GM12878 (cell line): ENCODE measurements around the gene RNF220. TPM values are rescaled to one million over a fixed set of nuclear protein-coding genes. Genes with fewer than 3 reads are reported as not detected.

Source experiments
- ATAC-seq: fragments of 200-7000 bp; cut with Tn5 transposase; 3 replicates; pipeline ENCODE4 v1.9.1; 2020; ENCODE audit warnings: mild to moderate bottlenecking, moderate library complexity
- BruUV-seq: library from RNA; stranded (reverse); fragments of 400-500 nt; replicated peaks from 2 replicates; lab custom pipeline; 2021; lab: Mats Ljungman, UMichigan
- CTCF ChIA-PET: fragments of 300-600 bp; sonication (Branson Sonifier 250); formaldehyde crosslinking; extraction: SDS; loops from one replicate; lab custom pipeline; 2021; ENCODE audit warnings: inconsistent platforms; lab: Yijun Ruan, JAX
- POLR2A ChIA-PET: fragments of 350-600 bp; formaldehyde crosslinking; extraction: SDS; loops from one replicate; lab custom pipeline; 2021; ENCODE audit warnings: inconsistent platforms; lab: Charles Lee
- RAD21 ChIA-PET: fragments of 300-600 bp; sonication (Branson Sonifier 250); formaldehyde crosslinking; loops from one replicate; lab custom pipeline; 2023; ENCODE audit warnings: antibody characterized with exemption; ENCODE audit not compliant: unreplicated experiment; lab: Charles Lee
- SMC1A ChIA-PET: fragments of 300-600 bp; sonication (Branson Sonifier 250); formaldehyde crosslinking; loops from one replicate; lab custom pipeline; 2023; ENCODE audit not compliant: unreplicated experiment, uncharacterized antibody; lab: Charles Lee
- DNase-seq: peaks from one replicate; pipeline ENCODE4 v3.0.0-alpha.2; 2011; ENCODE audit warnings: low read depth, low spot score
- FAIRE-seq: peaks from 3 replicates; lab custom pipeline; 2011; peaks lifted over from hg19 to GRCh38; lab: Jason Lieb, UNC
- H2AFZ ChIP-seq: 2 replicates; pipeline ENCODE4 v1.6.0; 2011; ENCODE audit warnings: low read depth, low read length, control low read depth; ENCODE audit not compliant: control insufficient read depth
- H3K27ac ChIP-seq: 2 replicates; pipeline ENCODE4 v1.5.1; 2011; ENCODE audit warnings: control low read depth; ENCODE audit not compliant: control insufficient read depth, insufficient read depth
- H3K27me3 ChIP-seq, 2 experiments: replicated peaks in 1 of 2; 2 replicates each; pipeline versions ENCODE4 v1.6.0 to v1.6.1; 2011; ENCODE audit warnings: low read length in 1 of 2; ENCODE audit not compliant: control insufficient read depth in 2 of 2, insufficient read depth in 2 of 2
- H3K36me3 ChIP-seq, 2 experiments: 2 replicates each; pipeline ENCODE4 v1.5.1; 2011; ENCODE audit warnings: low read length in 1 of 2; ENCODE audit not compliant: control insufficient read depth in 2 of 2, insufficient read depth in 2 of 2
- H3K4me1 ChIP-seq: 2 replicates; pipeline ENCODE4 v1.6.1; 2011; ENCODE audit warnings: mild to moderate bottlenecking, low read length, moderate library complexity, mixed read lengths; ENCODE audit not compliant: control insufficient read depth, insufficient read depth
- H3K4me2 ChIP-seq: 2 replicates; pipeline ENCODE4 v1.6.0; 2011; ENCODE audit warnings: control low read depth; ENCODE audit not compliant: control insufficient read depth, insufficient read depth
- H3K4me3 ChIP-seq: fragments of 200-600 bp; sonication (generic); 2 replicates; pipeline ENCODE4 v1.5.1; 2016
- H3K79me2 ChIP-seq: 2 replicates; pipeline ENCODE4 v1.6.0; 2011; ENCODE audit warnings: low read length; ENCODE audit not compliant: control insufficient read depth, insufficient read depth
- H3K9ac ChIP-seq: 2 replicates; pipeline ENCODE4 v1.8.0; 2011; ENCODE audit warnings: low read length, control low read depth, mixed read lengths; ENCODE audit not compliant: control insufficient read depth, insufficient read depth
- H3K9me3 ChIP-seq: replicated peaks from 3 replicates; pipeline ENCODE4 v1.5.1; 2011; ENCODE audit warnings: mild to moderate bottlenecking, low read length; ENCODE audit not compliant: control insufficient read depth, insufficient read depth
- H4K20me1 ChIP-seq: 2 replicates; pipeline ENCODE4 v1.6.0; 2011; ENCODE audit not compliant: control insufficient read depth, insufficient read depth
- SP1 ChIP-seq: IDR thresholded peaks from one replicate; pipeline ENCODE4 v1.6.1; 2011; ENCODE audit warnings: low read depth, low read length
- YY1 ChIP-seq: IDR thresholded peaks from 2 replicates; pipeline ENCODE4 v1.6.1; 2011; ENCODE audit warnings: low read depth, mild to moderate bottlenecking, low read length
- WGBS: methylation state at CpG from one replicate; pipeline ENCODE4 v1.1.6; 2016; ENCODE audit warnings: low lambda C conversion rate; ENCODE audit not compliant: insufficient replicate concordance, insufficient coverage; ENCODE audit errors: missing lambda C conversion rate; 5-methylcytosine and 5-hydroxymethylcytosine counted together
- in situ Hi-C: fragments of 300-500 bp; cut with MboI; formaldehyde crosslinking; loops from 9 replicates; pipeline ENCODE4 v1.14.3; 2018; ENCODE audit warnings: mixed read lengths
- intact Hi-C: fragments of 100-400 bp; cut with micrococcal nuclease; formaldehyde crosslinking; loops from one replicate; pipeline ENCODE4 v1.14.2; 2022; ENCODE audit not compliant: unreplicated experiment
- polyA plus RNA-seq, 11 experiments: library from polyadenylated mRNA; depleted of rRNA in 4 of 11; unstranded in 6 of 11; stranded (reverse) in 5 of 11; fragments of >200 nt; fragmentation: Nextera tagmentation in 4 of 11; fragmentation: Illumina TruSeq in 1 of 11; extraction: Ambion mirVana in 4 of 11; extraction: Trizol in 1 of 11; gene quantifications; 1 replicate in 1 of 11; 2 replicates in 10 of 11; pipeline versions ENCODE4 v1.2.1 to v1.2.3, GENCODE V29; 2011 to 2016; ENCODE audit warnings: inconsistent platforms in 2 of 11, missing spikeins in 2 of 11, low read depth in 1 of 11
- total RNA-seq, 4 experiments: library from RNA; depleted of rRNA in 3 of 4; stranded (reverse); fragments of >200 nt in 3 of 4; fragmentation: Illumina TruSeq in 1 of 4; extraction: Trizol in 1 of 4; gene quantifications; 2 replicates each; pipeline versions ENCODE4 v1.2.1 to v1.2.3, GENCODE V29; 2013 to 2021
- TF ChIP-seq, protein P1 (sequence below), 3 experiments: IDR thresholded peaks in 2 of 3; conservative IDR thresholded peaks in 1 of 3; 2 replicates each; pipeline ENCODE4 v1.5.1; 2011; ENCODE audit warnings: low read depth in 3 of 3, low read length in 3 of 3, mild to moderate bottlenecking in 3 of 3, control low read depth in 2 of 3, moderate library complexity in 2 of 3, inconsistent platforms in 1 of 3, mixed read lengths in 1 of 3; ENCODE audit not compliant: control insufficient read depth in 2 of 3, insufficient read depth in 1 of 3; ENCODE audit errors: extremely low read depth in 1 of 3
- TF ChIP-seq, protein P2 (sequence below): fragments of 450-650 bp; IDR thresholded peaks from 2 replicates; pipeline ENCODE4 v1.6.1; 2016; ENCODE audit warnings: mild to moderate bottlenecking

RNF220 gene
- total and polyA plus RNA-seq, 10 of the 15 experiments (the other 5 are each of a cell fraction or from before 2014, with no cell fraction given), result 4.6 to 84.1 (median 53.7) TPM

DNA sequence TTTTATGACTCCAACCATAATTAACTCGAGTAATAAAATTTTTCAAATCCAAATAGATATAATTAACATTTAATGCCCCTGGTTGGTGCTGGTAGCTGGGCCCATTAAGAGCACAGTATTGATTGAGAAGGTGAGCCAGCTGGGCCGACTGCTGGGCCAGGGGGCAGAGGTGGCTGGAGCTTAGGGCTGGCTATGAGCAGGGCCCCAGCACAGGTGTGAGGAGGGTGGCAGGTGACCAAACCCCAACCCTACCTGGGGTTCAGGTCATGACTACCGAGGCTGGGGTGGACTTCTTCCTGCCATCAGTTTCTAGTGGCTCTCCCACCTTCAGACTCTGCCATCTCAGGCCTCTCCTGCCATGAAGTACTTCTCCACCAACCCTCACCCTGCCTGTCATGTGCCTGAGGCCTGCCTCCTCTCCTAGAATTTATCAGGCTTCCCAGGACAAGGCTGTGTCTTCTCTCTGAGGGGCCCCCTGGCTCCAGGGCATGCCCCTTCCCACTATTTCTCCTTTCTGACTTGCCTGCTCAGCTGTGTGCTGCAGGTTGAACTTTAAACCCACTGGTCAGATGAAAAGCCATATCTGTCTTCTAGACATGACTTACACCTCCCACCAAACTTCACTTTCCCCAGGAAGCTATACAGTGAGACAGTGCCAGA, 183.6 kb downstream of the RNF220 start:
- H4K20me1 ChIP-seq, result no peaks in the 10 kb centered on the region
- intact Hi-C loops (no loop called here), in situ Hi-C loops (no loop called here)
- FAIRE-seq (no peak), DNase-seq (no peak), ATAC-seq (no peak)
- BruUV-seq, result no TSS peak
- no peak overlapping the region for H3K27ac ChIP-seq
- ChIA-PET CTCF (interaction anchor here (0.6 kb wide), 1 partner anchor 1588 kb away, joined by 3 read pairs; no protein-coding TSS in a partner anchor), POLR2A (no interaction called here), RAD21 (no interaction called here), SMC1A (no interaction called here)
- TF ChIP-seq SP1 (no peak), YY1 (no peak)
- TF ChIP-seq, protein P1, sequence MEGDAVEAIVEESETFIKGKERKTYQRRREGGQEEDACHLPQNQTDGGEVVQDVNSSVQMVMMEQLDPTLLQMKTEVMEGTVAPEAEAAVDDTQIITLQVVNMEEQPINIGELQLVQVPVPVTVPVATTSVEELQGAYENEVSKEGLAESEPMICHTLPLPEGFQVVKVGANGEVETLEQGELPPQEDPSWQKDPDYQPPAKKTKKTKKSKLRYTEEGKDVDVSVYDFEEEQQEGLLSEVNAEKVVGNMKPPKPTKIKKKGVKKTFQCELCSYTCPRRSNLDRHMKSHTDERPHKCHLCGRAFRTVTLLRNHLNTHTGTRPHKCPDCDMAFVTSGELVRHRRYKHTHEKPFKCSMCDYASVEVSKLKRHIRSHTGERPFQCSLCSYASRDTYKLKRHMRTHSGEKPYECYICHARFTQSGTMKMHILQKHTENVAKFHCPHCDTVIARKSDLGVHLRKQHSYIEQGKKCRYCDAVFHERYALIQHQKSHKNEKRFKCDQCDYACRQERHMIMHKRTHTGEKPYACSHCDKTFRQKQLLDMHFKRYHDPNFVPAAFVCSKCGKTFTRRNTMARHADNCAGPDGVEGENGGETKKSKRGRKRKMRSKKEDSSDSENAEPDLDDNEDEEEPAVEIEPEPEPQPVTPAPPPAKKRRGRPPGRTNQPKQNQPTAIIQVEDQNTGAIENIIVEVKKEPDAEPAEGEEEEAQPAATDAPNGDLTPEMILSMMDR (IDR thresholded peaks at IDR 0.05 in 2 of 3, conservative IDR thresholded peaks at IDR 0.05 in 1 of 3; ENCODE audit: control insufficient read depth in 2 of 3, extremely low read depth in 1 of 3, insufficient read depth in 1 of 3, low read depth in 3 of 3, low read length in 3 of 3), result no peak
- TF ChIP-seq, protein P2, sequence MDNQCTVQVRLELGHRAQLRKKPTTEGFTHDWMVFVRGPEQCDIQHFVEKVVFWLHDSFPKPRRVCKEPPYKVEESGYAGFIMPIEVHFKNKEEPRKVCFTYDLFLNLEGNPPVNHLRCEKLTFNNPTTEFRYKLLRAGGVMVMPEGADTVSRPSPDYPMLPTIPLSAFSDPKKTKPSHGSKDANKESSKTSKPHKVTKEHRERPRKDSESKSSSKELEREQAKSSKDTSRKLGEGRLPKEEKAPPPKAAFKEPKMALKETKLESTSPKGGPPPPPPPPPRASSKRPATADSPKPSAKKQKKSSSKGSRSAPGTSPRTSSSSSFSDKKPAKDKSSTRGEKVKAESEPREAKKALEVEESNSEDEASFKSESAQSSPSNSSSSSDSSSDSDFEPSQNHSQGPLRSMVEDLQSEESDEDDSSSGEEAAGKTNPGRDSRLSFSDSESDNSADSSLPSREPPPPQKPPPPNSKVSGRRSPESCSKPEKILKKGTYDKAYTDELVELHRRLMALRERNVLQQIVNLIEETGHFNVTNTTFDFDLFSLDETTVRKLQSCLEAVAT, result no peak
- H3K4me3 ChIP-seq, result no peak overlapping the region
- no peaks in the 10 kb centered on the region for H3K4me1 ChIP-seq
- H3K79me2 ChIP-seq, result no peaks in the 10 kb centered on the region
- no peaks in the 10 kb centered on the region for H3K9me3 ChIP-seq
- no peak overlapping the region for H3K4me2 ChIP-seq
- WGBS, result 14% methylated on average over 3 of the region's 3 CpGs
- no peaks in the 10 kb centered on the region for H3K36me3 ChIP-seq
- H3K9ac ChIP-seq, result no peak overlapping the region
- peaks cover 2 to 3% of the 10 kb centered on the region in 2 experiments; a peak in 2 of 4 replicates for H3K27me3 ChIP-seq
- no peak overlapping the region for H2AFZ ChIP-seq
